ENCODE results near the gene SELENOI.

GRCh38 chr2:26351375-26352090 lies 5.6 kb downstream of the SELENOI start:
- TF ChIP-seq MTA3 (IDR thresholded peaks at IDR 0.05; ENCODE audit: borderline replicate concordance, low read length) = no peak
- TF ChIP-seq REST (IDR thresholded peaks at IDR 0.05; ENCODE audit: low read depth, low read length) = no peak
- no peak for TF ChIP-seq CHD2 (IDR thresholded peaks at IDR 0.05; ENCODE audit: borderline replicate concordance, low read depth, low read length)
- TF ChIP-seq GATAD2B (conservative IDR thresholded peaks at IDR 0.05; ENCODE audit: low read depth) = no peak
- no peak for TF ChIP-seq SUZ12 (IDR thresholded peaks at IDR 0.05; ENCODE audit: unreplicated experiment)
- TF ChIP-seq KLF5 (IDR thresholded peaks at IDR 0.05; ENCODE audit: partially characterized antibody) = no peak
- TF ChIP-seq CTCF (IDR thresholded peaks at IDR 0.05 in 2 of 3, conservative IDR thresholded peaks at IDR 0.05 in 1 of 3; ENCODE audit: control insufficient read depth in 2 of 3, extremely low read depth in 1 of 3, insufficient read depth in 1 of 3, low read depth in 3 of 3, low read length in 3 of 3) = no peak
- no peak for TF ChIP-seq POLR2AphosphoS5 (IDR thresholded peaks at IDR 0.05; ENCODE audit: low read length)
- TF ChIP-seq GABPA (IDR thresholded peaks at IDR 0.05; ENCODE audit: low read depth) = no peak
- TF ChIP-seq PBX3 (IDR thresholded peaks at IDR 0.05; ENCODE audit: insufficient replicate concordance, low read depth, low read length) = no peak
- TF ChIP-seq SMAD1 (IDR thresholded peaks at IDR 0.05; ENCODE audit: low read depth, partially characterized antibody) = no peak
- TF ChIP-seq TAF1 (IDR thresholded peaks at IDR 0.05; ENCODE audit: borderline replicate concordance, low read depth, low read length) = no peak
- no peak for TF ChIP-seq STAT1 (conservative IDR thresholded peaks at IDR 0.05)
- no peak for TF ChIP-seq IKZF1 (conservative IDR thresholded peaks at IDR 0.05)
